Loucy (cell line): ENCODE data around the gene CCDC148.

ENCODE experiments used
- H2AFZ ChIP-seq: fragments of 200-600 bp; sonication (generic); 2 replicates; pipeline ENCODE4 v1.6.0; 2016; ENCODE audit warnings: antibody characterized with exemption, mild to moderate bottlenecking, low read length, moderate library complexity
- H3F3A ChIP-seq: fragments of 200-600 bp; 2 replicates; pipeline ENCODE4 v1.6.0; 2016; ENCODE audit warnings: antibody characterized with exemption, low read depth, mild to moderate bottlenecking
- H3K27me3 ChIP-seq: fragments of 200-600 bp; sonication (generic); 2 replicates; pipeline ENCODE4 v1.6.1; 2014; ENCODE audit warnings: low read length, mild to moderate bottlenecking; ENCODE audit not compliant: insufficient read depth, poor library complexity, severe bottlenecking
- H3K36me3 ChIP-seq: fragments of 200-600 bp; sonication (generic); 2 replicates; pipeline ENCODE4 v1.6.1; 2016; ENCODE audit warnings: low read length; ENCODE audit not compliant: insufficient read depth
- H3K4me1 ChIP-seq: fragments of 200-600 bp; sonication (generic); 2 replicates; pipeline ENCODE4 v1.5.1; 2014; ENCODE audit warnings: low read length, mild to moderate bottlenecking; ENCODE audit not compliant: insufficient read depth, poor library complexity, severe bottlenecking
- H3K4me2 ChIP-seq: fragments of 200-600 bp; sonication (generic); 2 replicates; pipeline ENCODE4 v1.6.0; 2014; ENCODE audit warnings: antibody characterized with exemption, low read length, low read depth, mild to moderate bottlenecking; ENCODE audit not compliant: poor library complexity, severe bottlenecking
- H3K4me3 ChIP-seq: fragments of 200-600 bp; sonication (generic); 2 replicates; pipeline ENCODE4 v1.5.1; 2014; ENCODE audit warnings: low read length, mild to moderate bottlenecking, mixed read lengths; ENCODE audit not compliant: poor library complexity, severe bottlenecking
- H3K79me2 ChIP-seq: fragments of 200-600 bp; sonication (generic); 2 replicates; pipeline ENCODE4 v1.6.1; 2014; ENCODE audit warnings: low read length; ENCODE audit not compliant: insufficient read depth
- H3K9ac ChIP-seq: fragments of 200-600 bp; sonication (generic); 2 replicates; pipeline ENCODE4 v1.6.0; 2014; ENCODE audit warnings: mild to moderate bottlenecking, low read depth, low read length, moderate library complexity; ENCODE audit not compliant: poor library complexity, severe bottlenecking
- H3K9me2 ChIP-seq: fragments of 200-600 bp; sonication (generic); replicated peaks from 2 replicates; pipeline ENCODE4 v1.6.1; 2016; ENCODE audit warnings: low read depth, low read length, mixed read lengths
- H3K9me3 ChIP-seq: fragments of 200-600 bp; sonication (generic); 2 replicates; pipeline ENCODE4 v1.6.1; 2014; ENCODE audit warnings: mild to moderate bottlenecking, antibody characterized with exemption, low read length, low read depth; ENCODE audit not compliant: insufficient read depth
- H4K20me1 ChIP-seq: fragments of 200-600 bp; sonication (generic); 2 replicates; pipeline ENCODE4 v1.6.0; 2014; ENCODE audit warnings: antibody characterized with exemption, low read length, mild to moderate bottlenecking; ENCODE audit not compliant: insufficient read depth, poor library complexity, severe bottlenecking
- EZH2phosphoT487 ChIP-seq: fragments of 200-600 bp; IDR thresholded peaks from 2 replicates; pipeline ENCODE4 v1.6.1; 2018; ENCODE audit warnings: antibody characterized with exemption, mild to moderate bottlenecking, moderate library complexity, borderline replicate concordance
- TF ChIP-seq, protein P1 (sequence below): fragments of 200-600 bp; sonication (generic); conservative IDR thresholded peaks from 2 replicates; pipeline ENCODE4 v1.5.1; 2014; ENCODE audit warnings: mild to moderate bottlenecking, antibody characterized with exemption, low read length

The CCDC148 gene

DNA sequence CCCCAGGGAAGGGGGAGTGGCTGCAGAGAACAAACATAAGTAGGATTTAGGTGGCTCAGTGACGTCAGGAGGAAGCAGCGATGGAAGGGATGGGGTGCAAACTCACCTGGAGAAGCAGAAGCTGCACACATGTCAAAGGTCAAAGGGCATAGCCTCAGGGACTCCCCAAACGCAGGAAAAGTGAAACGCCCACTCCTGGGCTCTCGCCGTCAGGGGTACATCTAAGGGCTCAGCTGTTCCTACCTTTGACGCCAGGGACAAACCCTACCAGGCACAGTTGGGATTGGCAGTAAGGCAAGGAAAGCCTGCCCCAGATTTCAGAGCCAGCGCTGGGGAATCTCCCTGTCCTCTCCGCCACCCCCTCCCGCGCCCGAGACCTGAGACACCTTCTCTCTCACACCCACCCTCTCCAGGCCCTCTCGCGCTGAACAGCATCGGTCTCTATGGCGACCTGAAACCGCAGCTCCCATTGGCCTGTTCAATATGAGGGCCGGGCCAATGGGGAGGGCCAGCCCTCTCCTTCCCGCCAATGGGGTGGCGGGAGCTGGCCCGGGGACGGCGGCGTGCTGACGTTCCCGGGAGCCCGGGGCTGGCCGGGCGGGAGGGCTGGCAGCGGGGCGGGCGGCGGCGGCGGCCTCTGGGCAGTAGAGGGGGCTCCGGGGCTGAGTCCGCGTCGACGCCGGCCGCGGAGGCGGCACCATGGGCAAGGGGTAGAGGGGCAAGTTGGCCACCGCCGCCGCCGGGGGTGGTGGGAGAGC is at the start of gene CCDC148, which contains the start of gene PKP4:
Gene CCDC148, minus strand, starts transcription at position 445 of the 758 bp plus-strand sequence. Its CDS starts 314 bp downstream, at position 131.
Gene PKP4, plus strand, starts transcription at position 644 of the 758 bp plus-strand sequence. CDS start 76,233 bp downstream, outside the sequence.
- H3F3A ChIP-seq = no peaks in the 10 kb centered on the region
- H3K9ac ChIP-seq = peak within 1 kb of the TSS; percentile 77
- TF ChIP-seq EZH2phosphoT487 = no peak
- TF ChIP-seq, protein P1, sequence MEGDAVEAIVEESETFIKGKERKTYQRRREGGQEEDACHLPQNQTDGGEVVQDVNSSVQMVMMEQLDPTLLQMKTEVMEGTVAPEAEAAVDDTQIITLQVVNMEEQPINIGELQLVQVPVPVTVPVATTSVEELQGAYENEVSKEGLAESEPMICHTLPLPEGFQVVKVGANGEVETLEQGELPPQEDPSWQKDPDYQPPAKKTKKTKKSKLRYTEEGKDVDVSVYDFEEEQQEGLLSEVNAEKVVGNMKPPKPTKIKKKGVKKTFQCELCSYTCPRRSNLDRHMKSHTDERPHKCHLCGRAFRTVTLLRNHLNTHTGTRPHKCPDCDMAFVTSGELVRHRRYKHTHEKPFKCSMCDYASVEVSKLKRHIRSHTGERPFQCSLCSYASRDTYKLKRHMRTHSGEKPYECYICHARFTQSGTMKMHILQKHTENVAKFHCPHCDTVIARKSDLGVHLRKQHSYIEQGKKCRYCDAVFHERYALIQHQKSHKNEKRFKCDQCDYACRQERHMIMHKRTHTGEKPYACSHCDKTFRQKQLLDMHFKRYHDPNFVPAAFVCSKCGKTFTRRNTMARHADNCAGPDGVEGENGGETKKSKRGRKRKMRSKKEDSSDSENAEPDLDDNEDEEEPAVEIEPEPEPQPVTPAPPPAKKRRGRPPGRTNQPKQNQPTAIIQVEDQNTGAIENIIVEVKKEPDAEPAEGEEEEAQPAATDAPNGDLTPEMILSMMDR = no peak
- peaks cover 33% of the 10 kb centered on the region for H3K79me2 ChIP-seq
- H3K27me3 ChIP-seq = peaks cover 6% of the 10 kb centered on the region
- H4K20me1 ChIP-seq = peaks cover 32% of the 10 kb centered on the region
- H2AFZ ChIP-seq = peak within 1 kb of the TSS; percentile 84
- no peaks in the 10 kb centered on the region for H3K36me3 ChIP-seq
- peak within 1 kb of the TSS; percentile 90 for H3K4me2 ChIP-seq
- H3K9me3 ChIP-seq = no peaks in the 10 kb centered on the region
- peak within 1 kb of the TSS; percentile 88 for H3K4me3 ChIP-seq
- H3K4me1 ChIP-seq = peaks cover 36% of the 10 kb centered on the region
- H3K9me2 ChIP-seq = no peaks in the 10 kb centered on the region

DNA sequence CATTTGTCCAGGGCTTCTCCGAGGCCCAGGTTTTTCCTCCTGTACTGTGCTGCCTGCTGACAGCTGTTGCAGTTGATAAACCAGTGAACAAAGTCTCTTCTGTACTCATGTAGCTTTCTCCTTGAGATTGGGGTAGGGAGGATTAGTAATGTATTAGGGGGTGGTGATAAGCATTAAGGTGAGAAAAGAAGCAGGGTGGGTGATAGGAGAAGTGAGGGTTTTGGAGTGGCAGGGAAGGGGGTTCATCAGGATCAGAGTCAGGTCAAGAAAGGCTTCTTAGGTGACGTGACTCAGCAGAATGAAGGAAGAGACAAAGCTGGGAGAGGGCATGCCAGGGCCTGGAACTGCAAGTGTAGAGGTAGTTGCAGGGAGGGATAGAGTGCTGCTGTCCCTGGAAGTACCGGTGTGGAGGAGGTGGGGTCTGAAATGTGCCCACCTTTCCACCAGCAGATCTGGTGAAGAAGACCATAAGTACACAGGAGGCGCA is 48.9 kb upstream of the CCDC148 start:
- H3K79me2 ChIP-seq = 0 out of 2 replicates have a peak, but pooled peaks cover 15% of the 10 kb centered on the region
- no peak overlapping the region for H3K4me3 ChIP-seq
- H3K9ac ChIP-seq = no peak overlapping the region

DNA sequence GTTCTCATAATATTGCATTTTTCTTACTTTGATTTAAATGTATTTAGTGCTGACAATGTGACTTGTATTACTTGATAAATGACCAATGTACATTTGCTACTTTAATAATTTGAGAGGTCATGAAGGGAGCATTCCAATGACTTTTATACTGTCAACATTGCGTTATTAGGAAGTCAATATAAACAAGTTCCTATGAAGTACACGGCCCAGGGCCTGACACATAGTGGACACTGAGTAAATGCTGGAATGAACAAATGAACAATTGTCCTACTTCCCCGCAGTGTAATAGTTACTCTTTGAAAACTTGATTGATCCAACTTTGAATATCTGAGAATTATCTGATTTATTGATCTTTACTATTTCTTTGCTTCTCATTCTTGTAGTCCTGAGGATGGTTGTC is 47.5 kb upstream of the CCDC148 start:
- Histone ChIP-seq H3K4me1 (no peaks in the 10 kb centered on the region), H3K36me3 (no peaks in the 10 kb centered on the region), H3K4me2 (no peak overlapping the region), H3K27me3 (no peaks in the 10 kb centered on the region), H3K9me3 (no peaks in the 10 kb centered on the region), H2AFZ (no peak overlapping the region), H3K79me2 (0 out of 2 replicates have a peak, but pooled peaks cover 15% of the 10 kb centered on the region), H3K4me3 (no peak overlapping the region), H4K20me1 (no peaks in the 10 kb centered on the region), H3K9me2 (no peaks in the 10 kb centered on the region), H3K9ac (no peak overlapping the region), H3F3A (no peaks in the 10 kb centered on the region)
- no peak for TF ChIP-seq EZH2phosphoT487
- TF ChIP-seq, protein P1 = no peak

More for the DNA sequence above, 48.9 kb upstream of the CCDC148 start:
- H3F3A ChIP-seq = no peaks in the 10 kb centered on the region
- H3K9me2 ChIP-seq = no peaks in the 10 kb centered on the region
- peaks cover 7% of the 10 kb centered on the region for H3K4me1 ChIP-seq
- H3K9me3 ChIP-seq = no peaks in the 10 kb centered on the region
- no peaks in the 10 kb centered on the region for H4K20me1 ChIP-seq
- H3K4me2 ChIP-seq = no peak overlapping the region
- no peaks in the 10 kb centered on the region for H3K36me3 ChIP-seq
- no peak for TF ChIP-seq EZH2phosphoT487
- TF ChIP-seq, protein P1 = no peak
- H3K27me3 ChIP-seq = no peaks in the 10 kb centered on the region
- H2AFZ ChIP-seq = no peak overlapping the region
